HL-60 (cell line): Measurements from ENCODE around the gene SAMM50.

Experiments used
- POLR2AphosphoS5 ChIP-seq: IDR thresholded peaks from 2 replicates; pipeline ENCODE4 v1.6.1; 2012; ENCODE audit warnings: low read depth
- TF ChIP-seq, protein P1 (sequence below): IDR thresholded peaks from one replicate; pipeline ENCODE4 v1.5.1; 2011; ENCODE audit warnings: low read length, control low read depth, inconsistent platforms; ENCODE audit not compliant: insufficient read depth

- TF ChIP-seq, protein P1, sequence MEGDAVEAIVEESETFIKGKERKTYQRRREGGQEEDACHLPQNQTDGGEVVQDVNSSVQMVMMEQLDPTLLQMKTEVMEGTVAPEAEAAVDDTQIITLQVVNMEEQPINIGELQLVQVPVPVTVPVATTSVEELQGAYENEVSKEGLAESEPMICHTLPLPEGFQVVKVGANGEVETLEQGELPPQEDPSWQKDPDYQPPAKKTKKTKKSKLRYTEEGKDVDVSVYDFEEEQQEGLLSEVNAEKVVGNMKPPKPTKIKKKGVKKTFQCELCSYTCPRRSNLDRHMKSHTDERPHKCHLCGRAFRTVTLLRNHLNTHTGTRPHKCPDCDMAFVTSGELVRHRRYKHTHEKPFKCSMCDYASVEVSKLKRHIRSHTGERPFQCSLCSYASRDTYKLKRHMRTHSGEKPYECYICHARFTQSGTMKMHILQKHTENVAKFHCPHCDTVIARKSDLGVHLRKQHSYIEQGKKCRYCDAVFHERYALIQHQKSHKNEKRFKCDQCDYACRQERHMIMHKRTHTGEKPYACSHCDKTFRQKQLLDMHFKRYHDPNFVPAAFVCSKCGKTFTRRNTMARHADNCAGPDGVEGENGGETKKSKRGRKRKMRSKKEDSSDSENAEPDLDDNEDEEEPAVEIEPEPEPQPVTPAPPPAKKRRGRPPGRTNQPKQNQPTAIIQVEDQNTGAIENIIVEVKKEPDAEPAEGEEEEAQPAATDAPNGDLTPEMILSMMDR = no peak
- no peak for TF ChIP-seq POLR2AphosphoS5
These were observed 29.6 kb upstream of the SAMM50 start for GRCh38 chr22:43925433-43926348.
